IPS DF 19.7 (cell line): Measurements from ENCODE around the gene LYPLAL1.
"Not testable (repeated sequence)": the region's sequence is repeated elsewhere in the genome, so short reads cannot be mapped to it uniquely, and the experiment has no call there.

Experiments
- DNase-seq: peaks from one replicate; pipeline ENCODE4 v3.0.0-alpha.2; 2013; ENCODE audit warnings: low read depth, low spot score

The LYPLAL1 gene

DNA sequence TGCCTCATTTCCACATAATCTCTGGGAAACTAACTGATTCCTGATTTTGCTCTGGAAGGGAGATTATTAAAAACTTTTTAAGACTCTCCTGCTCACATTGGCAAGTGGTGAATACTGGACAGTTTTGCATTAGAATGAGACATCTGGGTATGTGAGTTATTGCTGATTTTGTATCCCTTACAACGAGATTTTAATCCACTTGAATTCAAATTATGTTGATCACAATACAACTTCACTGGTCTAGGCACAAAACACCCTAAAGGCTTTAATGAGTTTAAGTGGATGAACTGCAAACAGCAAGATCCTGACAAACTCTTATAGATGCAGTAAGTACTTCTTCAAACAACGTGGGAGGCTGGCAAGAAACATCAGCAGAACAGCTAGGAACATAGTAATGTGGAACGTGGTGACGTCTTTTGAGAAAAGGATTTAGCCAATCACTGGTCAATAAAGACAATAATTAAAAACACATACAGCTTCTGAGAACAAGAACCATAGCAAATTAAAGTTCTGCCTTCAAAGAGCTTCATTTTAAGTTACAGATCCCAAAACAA is 10.2 kb upstream of the LYPLAL1 start:
- no peak for DNase-seq

DNA sequence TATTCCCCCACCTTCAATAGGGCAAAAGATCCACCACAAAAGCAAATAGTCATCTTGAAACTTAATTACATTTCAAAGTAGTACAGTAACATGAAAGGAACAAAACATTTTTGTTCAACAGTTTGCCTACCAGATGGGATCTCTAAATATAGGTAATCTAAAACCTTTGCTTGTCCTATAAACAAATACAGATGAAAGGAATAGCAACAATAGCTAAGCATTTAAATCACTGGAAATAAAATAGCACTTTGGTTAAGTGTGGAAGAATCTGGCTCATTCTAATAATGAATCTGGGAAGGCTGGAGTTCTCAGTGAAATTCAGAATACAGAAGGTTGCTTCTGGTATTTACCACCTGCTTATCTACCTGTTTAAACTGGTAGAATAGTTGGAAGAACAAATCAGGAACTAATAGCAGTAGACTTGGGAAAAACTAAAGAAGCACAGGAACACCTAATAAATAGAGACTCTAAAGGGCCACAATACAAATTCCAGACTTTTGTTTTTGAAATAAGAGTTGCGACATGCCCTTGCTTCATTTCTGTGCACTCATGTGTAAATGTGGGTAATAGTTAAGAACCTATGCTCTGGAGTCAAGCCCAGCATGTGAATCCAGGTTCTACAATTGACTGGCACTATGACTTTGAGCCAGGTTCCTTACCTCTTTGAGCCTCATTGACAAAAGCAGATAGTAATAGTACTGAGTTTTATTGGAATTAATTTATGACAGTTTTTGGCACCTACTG is 2.3 kb upstream of the LYPLAL1 start:
- DNase-seq: no peak

DNA sequence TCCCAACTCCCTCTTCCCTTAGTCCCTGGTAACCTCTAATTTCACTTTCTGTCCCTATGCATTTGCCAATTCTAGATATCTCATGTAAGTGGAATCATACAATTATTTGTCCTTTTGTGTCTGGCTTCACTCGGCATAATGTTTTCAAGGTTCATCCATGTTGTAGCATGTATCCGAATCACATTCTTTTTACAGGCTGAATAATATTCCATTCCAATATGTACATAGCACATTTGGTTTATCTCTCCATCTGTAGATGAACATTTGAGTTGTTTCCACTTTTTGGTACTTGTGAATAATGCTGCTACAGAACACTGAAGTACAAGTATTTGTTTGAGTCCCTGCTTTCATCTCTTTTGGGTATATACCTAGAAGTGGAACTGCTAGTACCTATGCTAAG is 857 bp upstream of the LYPLAL1 start:
- no peak for DNase-seq

DNA sequence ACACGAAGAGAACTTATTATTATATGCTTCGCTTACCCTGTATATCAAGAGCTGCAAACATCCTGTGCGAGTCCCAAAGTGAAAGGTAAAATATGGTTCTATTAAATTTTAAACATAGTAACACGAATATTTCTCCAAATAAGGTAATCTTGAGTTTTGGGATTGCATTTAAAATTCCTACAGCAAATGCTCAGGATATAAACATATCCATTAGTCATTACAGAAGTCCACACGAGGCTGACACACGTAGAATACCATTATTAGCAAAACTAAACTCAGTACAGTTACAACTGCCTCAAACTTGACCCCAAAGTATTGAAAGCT is 282 bp upstream of the LYPLAL1 start:
- no peak for DNase-seq

DNA sequence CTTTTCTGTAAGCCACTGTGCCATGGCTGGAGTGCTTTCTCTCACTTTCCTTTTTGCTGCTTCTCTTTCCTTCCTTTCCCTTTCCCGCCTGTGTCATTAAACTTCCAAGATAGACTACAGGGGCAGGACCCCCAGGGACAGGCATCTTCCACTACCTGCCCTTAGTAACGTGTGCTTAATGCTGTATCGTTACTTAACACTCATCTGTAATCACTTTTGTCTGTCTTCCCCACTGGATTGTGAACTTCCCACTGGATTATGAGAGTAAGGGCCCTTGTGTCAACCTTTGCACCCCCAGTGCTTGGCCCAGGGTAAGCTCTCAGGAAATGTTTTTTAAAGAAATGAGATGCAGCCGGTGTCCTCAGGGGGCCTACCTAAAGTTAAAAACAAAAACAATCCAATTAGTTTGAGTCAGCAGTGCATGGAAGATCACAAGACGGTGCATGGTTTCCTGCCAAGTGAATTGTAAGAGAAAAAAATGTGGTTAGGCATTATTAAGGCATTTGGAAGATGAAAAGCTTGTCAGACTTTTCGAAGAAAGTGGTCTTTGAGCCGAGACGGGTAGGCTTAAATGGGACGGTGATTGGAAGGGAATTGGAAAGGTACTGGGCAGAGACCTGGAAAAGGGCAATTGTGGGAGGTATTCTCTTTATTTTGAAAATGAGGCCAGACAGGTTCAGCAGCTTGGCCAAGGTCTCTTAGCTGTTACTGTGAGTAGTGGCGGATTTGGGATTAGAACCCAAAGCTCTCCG is 958 bp downstream of the LYPLAL1 start:
- no peak for DNase-seq

DNA sequence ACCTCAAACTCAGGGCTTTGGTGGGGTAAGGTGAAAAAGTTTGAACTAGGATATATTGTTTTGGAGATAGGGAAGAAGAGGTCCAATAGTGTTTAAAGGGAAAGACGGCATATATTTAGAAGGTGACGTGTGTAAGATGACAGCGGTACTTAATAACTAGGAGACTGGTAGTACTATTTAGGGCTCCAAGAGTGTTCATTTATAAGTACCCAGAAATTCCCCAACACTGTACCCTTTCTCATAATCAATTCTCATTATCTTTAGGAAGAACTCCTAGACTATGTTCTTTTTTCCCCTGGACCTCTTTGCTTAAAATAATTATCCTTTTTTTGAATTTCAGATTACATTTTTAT is 1.5 kb downstream of the LYPLAL1 start:
- no peak for DNase-seq

GRCh38 chr1:219176168-219176567 is 2.5 kb downstream of the LYPLAL1 start:
- no peak for DNase-seq

- no peak for DNase-seq
Measured at GRCh38 chr1:219177363-219177762, 3.7 kb downstream of the LYPLAL1 start.

GRCh38 chr1:219177940-219178339 is 4.3 kb downstream of the LYPLAL1 start:
- DNase-seq: no peak

GRCh38 chr1:219179293-219179692 is 5.6 kb downstream of the LYPLAL1 start:
- DNase-seq: no peak

DNA sequence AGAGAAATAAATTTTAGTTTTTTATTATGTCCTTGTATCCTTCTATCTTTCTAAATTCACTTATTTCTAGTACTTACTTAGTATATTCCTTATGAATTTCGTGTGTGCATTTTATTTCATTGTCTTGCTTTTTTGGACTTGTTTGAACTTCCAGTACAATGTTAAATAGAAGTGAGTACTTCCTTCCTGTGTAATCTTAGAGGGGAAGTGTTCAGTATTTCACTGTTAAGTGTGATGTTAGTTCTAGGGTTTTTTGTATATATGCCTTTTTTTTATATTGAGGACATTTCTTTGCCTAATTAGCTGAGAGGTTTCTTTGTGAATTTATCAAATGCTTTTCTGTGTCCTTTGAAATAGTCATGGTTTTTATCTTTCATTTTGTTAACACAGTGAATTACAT is 10.7 kb downstream of the LYPLAL1 start:
- no peak for DNase-seq

GRCh38 chr1:219185486-219186117 is 11.9 kb downstream of the LYPLAL1 start:
- no peak for DNase-seq

DNA sequence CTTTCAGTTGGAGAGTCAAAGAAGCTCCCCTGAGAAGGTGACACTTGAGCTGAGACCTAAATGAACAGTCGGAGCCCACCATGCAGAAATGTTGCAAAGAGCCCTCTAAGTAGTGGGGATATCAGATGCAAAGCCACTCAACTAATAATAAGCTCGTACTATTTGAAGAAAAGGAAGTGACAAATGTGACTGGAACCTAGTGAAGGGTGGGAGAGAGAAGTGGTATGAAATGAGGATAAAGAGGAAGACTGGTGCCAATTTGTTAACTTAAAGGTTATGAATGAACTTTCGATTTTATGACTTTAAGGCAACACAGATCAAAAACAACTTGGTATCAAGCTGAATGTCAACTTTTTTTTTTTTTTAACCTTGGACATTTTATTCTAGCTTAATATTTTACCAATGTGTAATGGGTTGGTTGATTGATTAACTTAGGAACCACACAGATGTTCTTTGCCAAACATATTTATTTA is 14.7 kb downstream of the LYPLAL1 start:
- DNase-seq: no peak

GRCh38 chr1:219189021-219189824 is 15.5 kb downstream of the LYPLAL1 start:
- DNase-seq: no peak

- DNase-seq: no peak
Measured at GRCh38 chr1:219189952-219190351, 16.3 kb downstream of the LYPLAL1 start.

DNA sequence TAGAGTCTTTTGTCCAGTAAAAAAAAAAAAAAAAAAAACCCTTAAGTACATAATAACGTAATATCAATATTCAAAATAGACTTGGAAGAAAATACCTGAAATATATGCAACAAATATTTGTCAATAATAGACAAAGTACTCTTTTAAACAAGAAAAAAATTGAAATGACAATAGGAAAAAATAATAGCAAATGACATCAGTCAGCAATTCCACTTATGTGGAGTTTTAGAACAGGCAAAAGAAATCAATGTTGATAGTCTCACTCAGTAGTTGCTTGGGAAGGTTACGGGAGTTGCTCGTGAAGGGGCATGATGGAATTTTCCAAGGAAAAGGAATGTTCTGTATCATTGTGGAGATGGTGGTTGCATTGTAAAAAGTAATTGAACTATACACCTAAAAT is 16.9 kb downstream of the LYPLAL1 start:
- DNase-seq: no peak

GRCh38 chr1:219195833-219196232 is 22.2 kb downstream of the LYPLAL1 start:
- DNase-seq: not testable (repeated sequence)

GRCh38 chr1:219201656-219202055 is 28.0 kb downstream of the LYPLAL1 start:
- DNase-seq: no peak

DNA sequence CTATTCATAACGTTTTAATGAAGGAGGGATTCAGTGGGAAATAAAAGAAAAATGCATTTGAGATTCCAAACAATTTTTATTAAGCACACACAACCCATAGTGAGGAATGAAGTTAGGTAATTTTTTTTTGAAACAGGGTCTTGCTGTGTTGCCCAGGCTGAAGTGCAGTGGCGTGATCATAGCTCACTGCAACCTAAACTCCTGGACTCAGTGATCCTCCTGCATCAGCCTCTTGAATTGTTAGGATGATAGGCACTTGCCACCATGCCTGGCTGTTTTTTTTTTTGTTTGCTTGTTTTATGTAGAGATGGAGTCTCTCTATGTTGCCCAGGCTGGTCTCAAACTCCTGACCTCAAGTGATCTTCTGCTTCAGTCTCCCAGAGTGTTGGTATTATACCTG is 28.9 kb downstream of the LYPLAL1 start:
- no peak for DNase-seq

- DNase-seq: no peak
Measured at GRCh38 chr1:219206350-219206749, 32.7 kb downstream of the LYPLAL1 start.

- no peak for DNase-seq
Measured at GRCh38 chr1:219209578-219209977, 35.9 kb downstream of the LYPLAL1 start.

- no peak for DNase-seq
Measured at GRCh38 chr1:219210067-219210466, 36.4 kb downstream of the LYPLAL1 start.
